Endothelial cell of umbilical vein (primary cell): ENCODE measurements around the gene LIPA. TPM values are rescaled to one million over a fixed set of nuclear protein-coding genes. Genes with fewer than 3 reads are reported as not detected.

ENCODE experiments used
- BruUV-seq: library from RNA; stranded (reverse); fragments of 400-500 nt; replicated peaks from 2 replicates; lab custom pipeline; 2021; lab: Mats Ljungman, UMichigan
- CTCF ChIA-PET: fragments of 300-600, 350-600 bp; sonication (Branson Sonifier 250); formaldehyde crosslinking; loops from one replicate; lab custom pipeline; 2021; ENCODE audit warnings: antibody characterized with exemption, inconsistent platforms; lab: Charles Lee
- POLR2A ChIA-PET: fragments of 300-600, 350-600 bp; sonication (Branson Sonifier 250); formaldehyde crosslinking; loops from one replicate; lab custom pipeline; 2021; ENCODE audit warnings: antibody characterized with exemption, inconsistent platforms; lab: Charles Lee
- DNase-seq: peaks from one replicate; pipeline ENCODE4 v3.0.0-alpha.2; 2011; ENCODE audit warnings: low read depth, low spot score
- FAIRE-seq: peaks from 2 replicates; lab custom pipeline; 2011; peaks lifted over from hg19 to GRCh38; lab: Jason Lieb, UNC
- H2AFZ ChIP-seq: 2 replicates; pipeline ENCODE4 v1.6.0; 2012; ENCODE audit warnings: low read depth, low read length, control low read depth, inconsistent platforms
- H3K27ac ChIP-seq: 2 replicates; pipeline ENCODE4 v1.5.1; 2011; ENCODE audit warnings: low read depth, mild to moderate bottlenecking, control low read depth, low read length, moderate library complexity; ENCODE audit not compliant: insufficient read depth
- H3K27me3 ChIP-seq, 2 experiments: 2 replicates each; pipeline versions ENCODE4 v1.6.0 to v1.6.1; 2011; ENCODE audit warnings: low read length in 2 of 2, mixed read lengths in 1 of 2; ENCODE audit not compliant: control insufficient read depth in 2 of 2, insufficient read depth in 2 of 2
- H3K36me3 ChIP-seq, 2 experiments: 2 replicates in 1 of 2; 3 replicates in 1 of 2; pipeline ENCODE4 v1.5.1; 2011; ENCODE audit warnings: low read length in 2 of 2, mild to moderate bottlenecking in 1 of 2, moderate library complexity in 1 of 2; ENCODE audit not compliant: control insufficient read depth in 2 of 2, insufficient read depth in 2 of 2; ENCODE audit errors: extremely low read depth in 1 of 2
- H3K4me1 ChIP-seq: 3 replicates; pipeline ENCODE4 v1.5.1; 2011; ENCODE audit warnings: mild to moderate bottlenecking, low read length; ENCODE audit not compliant: control insufficient read depth, insufficient read depth; ENCODE audit errors: extremely low read depth
- H3K4me2 ChIP-seq: 2 replicates; pipeline ENCODE4 v1.6.1; 2011; ENCODE audit warnings: low read length, control low read depth, mixed read lengths; ENCODE audit not compliant: insufficient read depth
- H3K4me3 ChIP-seq, 3 experiments: fragments of 200-600 bp in 1 of 3; sonication (generic), shearing (Covaris generic) in 1 of 3; replicated peaks in 1 of 3; 2 replicates each; pipeline ENCODE4 v1.5.1; 2011 to 2016; ENCODE audit warnings: control low read depth in 3 of 3, low read length in 3 of 3, mild to moderate bottlenecking in 2 of 3, inconsistent platforms in 1 of 3, low read depth in 1 of 3, moderate library complexity in 1 of 3; ENCODE audit not compliant: insufficient read depth in 1 of 3
- H3K79me2 ChIP-seq: 2 replicates; pipeline ENCODE4 v1.6.0; 2012; ENCODE audit warnings: low read length, inconsistent platforms; ENCODE audit not compliant: control insufficient read depth, insufficient read depth
- H3K9ac ChIP-seq: replicated peaks from 2 replicates; pipeline ENCODE3; 2011; ENCODE audit warnings: low read length, control low read depth; ENCODE audit not compliant: insufficient read depth; ENCODE audit errors: extremely low read depth
- H3K9me1 ChIP-seq: replicated peaks from 3 replicates; pipeline ENCODE4 v1.6.0; 2011; ENCODE audit warnings: mild to moderate bottlenecking, low read length; ENCODE audit not compliant: control insufficient read depth, insufficient read depth; ENCODE audit errors: extremely low read depth
- H3K9me3 ChIP-seq: replicated peaks from 2 replicates; pipeline ENCODE4 v1.5.1; 2012; ENCODE audit warnings: low read length, inconsistent platforms; ENCODE audit not compliant: control insufficient read depth, insufficient read depth
- H4K20me1 ChIP-seq: replicated peaks from 2 replicates; pipeline ENCODE3; 2011; ENCODE audit warnings: mild to moderate bottlenecking, low read length; ENCODE audit not compliant: control insufficient read depth, insufficient read depth; ENCODE audit errors: extremely low read depth
- EZH2 ChIP-seq: IDR thresholded peaks from 2 replicates; pipeline ENCODE4 v1.6.1; 2012; ENCODE audit warnings: borderline replicate concordance, low read depth, mild to moderate bottlenecking, moderate library complexity, low read length, inconsistent platforms; ENCODE audit not compliant: severe bottlenecking
- FOS ChIP-seq: IDR thresholded peaks from 2 replicates; pipeline ENCODE4 v1.6.1; 2011; ENCODE audit warnings: mild to moderate bottlenecking, low read length, moderate library complexity, borderline replicate concordance; ENCODE audit not compliant: insufficient read depth
- GATA2 ChIP-seq: IDR thresholded peaks from 2 replicates; pipeline ENCODE4 v1.7.0; 2011; ENCODE audit warnings: low read depth, mild to moderate bottlenecking, moderate library complexity, mixed read lengths, low read length; ENCODE audit not compliant: insufficient read length, insufficient read depth
- JUN ChIP-seq: IDR thresholded peaks from 2 replicates; pipeline ENCODE4 v1.6.1; 2011; ENCODE audit warnings: borderline replicate concordance, low read depth; ENCODE audit not compliant: insufficient read length, insufficient read depth
- MYC ChIP-seq: IDR thresholded peaks from one replicate; pipeline ENCODE4 v1.6.1; 2011; ENCODE audit warnings: mild to moderate bottlenecking, low read depth, low read length
- POLR2A ChIP-seq: IDR thresholded peaks from 2 replicates; pipeline ENCODE4 v1.6.1; 2012; ENCODE audit warnings: low read depth, mild to moderate bottlenecking, control low read depth, low read length
- POLR2AphosphoS5 ChIP-seq: IDR thresholded peaks from 2 replicates; pipeline ENCODE4 v1.6.1; 2012; ENCODE audit warnings: low read depth, mild to moderate bottlenecking, control low read depth, low read length, moderate library complexity; ENCODE audit not compliant: insufficient read depth
- dilution Hi-C: fragments of 300-500 bp; cut with MboI; formaldehyde crosslinking; loops from one replicate; pipeline ENCODE4 v1.15.0; 2019; ENCODE audit warnings: low sequenced_read_pairs; ENCODE audit not compliant: extremely low pct_ligation_motif_present
- intact Hi-C: fragments of 100-400 bp; cut with micrococcal nuclease; formaldehyde crosslinking; loops from one replicate; pipeline ENCODE4 v1.10.0; 2022
- polyA plus RNA-seq, 4 experiments: library from polyadenylated mRNA; depleted of rRNA in 3 of 4; stranded (reverse) in 3 of 4; unstranded in 1 of 4; fragments of >200 nt; gene quantifications; 2 replicates each; pipeline versions ENCODE4 v1.2.1 to v1.2.3, GENCODE V29; 2011 to 2012; ENCODE audit warnings: missing spikeins in 1 of 4
- total RNA-seq: library from RNA; stranded (reverse); gene quantifications from 2 replicates; pipeline ENCODE4 v1.2.3, GENCODE V29; 2021
- TF ChIP-seq, protein P1 (sequence below): IDR thresholded peaks from 2 replicates; pipeline ENCODE4 v1.6.1; 2011; ENCODE audit not compliant: insufficient read depth, insufficient read length
- TF ChIP-seq, protein P2 (sequence below), 2 donors: IDR thresholded peaks; 1 replicate in 1 of 2; 2 replicates in 1 of 2; pipeline ENCODE4 v1.5.1; 2011; ENCODE audit warnings: low read length in 2 of 2, mild to moderate bottlenecking in 2 of 2, moderate library complexity in 2 of 2, control low read depth in 1 of 2, inconsistent platforms in 1 of 2, low read depth in 1 of 2; ENCODE audit not compliant: insufficient read depth in 1 of 2; ENCODE audit errors: extremely low read depth in 1 of 2

The LIPA gene
- total and polyA plus RNA-seq, 2 donors (not counting 3 experiments of a cell fraction or from before 2014, with no cell fraction given), result 24.0 to 41.1 TPM

DNA sequence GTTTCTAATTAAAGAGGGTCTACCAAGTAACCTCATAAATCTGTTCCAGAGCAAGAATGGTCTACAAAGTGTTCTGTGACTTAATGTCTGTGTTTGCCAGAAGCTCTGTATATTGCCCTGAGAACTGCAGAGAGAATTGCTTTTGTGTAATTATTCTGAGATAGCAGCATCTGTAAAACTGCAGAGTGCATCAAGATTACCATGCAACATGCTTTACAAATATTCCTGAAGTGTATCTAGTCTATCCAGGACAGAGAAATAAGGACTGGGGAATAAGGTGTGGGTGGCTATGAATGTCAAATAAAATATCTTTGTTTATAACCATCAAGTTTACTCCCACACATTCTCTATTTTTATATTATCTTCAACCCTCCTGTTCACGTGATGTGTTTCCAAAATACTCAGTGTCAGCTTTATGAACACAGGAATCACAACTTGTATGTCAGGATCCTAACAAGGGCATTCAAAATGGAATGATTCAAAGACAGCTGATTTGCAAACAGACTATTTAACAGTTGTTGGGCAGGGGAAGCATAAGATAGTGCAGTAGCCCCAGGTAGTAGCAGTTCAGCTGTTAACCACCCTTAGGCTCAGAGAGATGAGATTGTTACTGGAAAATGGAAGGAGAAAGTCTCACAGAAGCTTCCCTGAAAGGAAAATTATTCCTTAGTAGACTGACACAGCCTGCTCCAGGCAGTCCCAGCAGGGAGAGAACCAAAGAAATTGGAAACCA is 15.3 kb upstream of the LIPA start:
- Histone ChIP-seq H3K9ac (no peak overlapping the region), H3K27ac (no peak overlapping the region), H3K36me3 (no peaks in the 10 kb centered on the region), H4K20me1 (no peaks in the 10 kb centered on the region), H3K4me1 (no peaks in the 10 kb centered on the region), H3K9me1 (no peaks in the 10 kb centered on the region), H3K79me2 (no peaks in the 10 kb centered on the region), H3K27me3 (peaks cover 69 to 76% of the 10 kb centered on the region in 2 experiments), H2AFZ (no peak overlapping the region), H3K4me2 (no peak overlapping the region), H3K4me3 (no peak overlapping the region), H3K9me3 (no peaks in the 10 kb centered on the region)
- DNase-seq (no peak), FAIRE-seq (no peak)
- no peak for TF ChIP-seq MYC
- no peak for TF ChIP-seq POLR2A
- TF ChIP-seq, protein P1, sequence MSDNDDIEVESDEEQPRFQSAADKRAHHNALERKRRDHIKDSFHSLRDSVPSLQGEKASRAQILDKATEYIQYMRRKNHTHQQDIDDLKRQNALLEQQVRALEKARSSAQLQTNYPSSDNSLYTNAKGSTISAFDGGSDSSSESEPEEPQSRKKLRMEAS, result no peak
- no peak for TF ChIP-seq EZH2
- TF ChIP-seq FOS, result no peak
- TF ChIP-seq, protein P2, sequence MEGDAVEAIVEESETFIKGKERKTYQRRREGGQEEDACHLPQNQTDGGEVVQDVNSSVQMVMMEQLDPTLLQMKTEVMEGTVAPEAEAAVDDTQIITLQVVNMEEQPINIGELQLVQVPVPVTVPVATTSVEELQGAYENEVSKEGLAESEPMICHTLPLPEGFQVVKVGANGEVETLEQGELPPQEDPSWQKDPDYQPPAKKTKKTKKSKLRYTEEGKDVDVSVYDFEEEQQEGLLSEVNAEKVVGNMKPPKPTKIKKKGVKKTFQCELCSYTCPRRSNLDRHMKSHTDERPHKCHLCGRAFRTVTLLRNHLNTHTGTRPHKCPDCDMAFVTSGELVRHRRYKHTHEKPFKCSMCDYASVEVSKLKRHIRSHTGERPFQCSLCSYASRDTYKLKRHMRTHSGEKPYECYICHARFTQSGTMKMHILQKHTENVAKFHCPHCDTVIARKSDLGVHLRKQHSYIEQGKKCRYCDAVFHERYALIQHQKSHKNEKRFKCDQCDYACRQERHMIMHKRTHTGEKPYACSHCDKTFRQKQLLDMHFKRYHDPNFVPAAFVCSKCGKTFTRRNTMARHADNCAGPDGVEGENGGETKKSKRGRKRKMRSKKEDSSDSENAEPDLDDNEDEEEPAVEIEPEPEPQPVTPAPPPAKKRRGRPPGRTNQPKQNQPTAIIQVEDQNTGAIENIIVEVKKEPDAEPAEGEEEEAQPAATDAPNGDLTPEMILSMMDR (IDR thresholded peaks at IDR 0.05; ENCODE audit: extremely low read depth in 1 of 2, insufficient read depth in 1 of 2, low read depth in 1 of 2, low read length in 2 of 2), result no peak
- no peak for TF ChIP-seq GATA2
- TF ChIP-seq JUN, result no peak
- TF ChIP-seq POLR2AphosphoS5, result no peak
- no TSS peak for BruUV-seq
- intact Hi-C loops (no loop called here), dilution Hi-C loops (no loop called here)
- CTCF ChIA-PET, result interaction anchor here (2.4 kb wide), 1 partner anchor 102 kb away, joined by 12 read pairs; no protein-coding TSS in a partner anchor
- POLR2A ChIA-PET, result no interaction called here
